Measurements from ENCODE around the gene PAQR5. TPM values are rescaled to one million over a fixed set of nuclear protein-coding genes. Genes with fewer than 3 reads are reported as not detected.
A peak's percentile ranks its signal among the peaks of the same experiment; 100 is the strongest.

The PAQR5 gene
- total and polyA plus RNA-seq, 9 of the 15 experiments (the other 6 are each of a cell fraction or from before 2014, with no cell fraction given), result 0.04 to 0.08 TPM; not detected in 7

GRCh38 chr15:69413822-69414700, 115.3 kb downstream of the PAQR5 start, which contains the start of gene KIF23 (continued):
- TF ChIP-seq UBTF (IDR thresholded peaks at IDR 0.05; ENCODE audit: borderline replicate concordance in 1 of 2, low read depth in 2 of 2, low read length in 2 of 2) (0 out of 4 replicates have a peak, but pooled peaks of 1 of the 2 experiments have one; percentile 57), ARID4B (CRISPR knock-in tag; IDR thresholded peaks at IDR 0.05) (peak; percentile 85), HCFC1 (IDR thresholded peaks at IDR 0.05; ENCODE audit: low read depth, low read length) (peak; percentile 59), CREB3L1 (IDR thresholded peaks at IDR 0.05; ENCODE audit: borderline replicate concordance, low read depth) (peak; percentile 19; the same call in 1 of the 2 replicates), ZNF561 (CRISPR knock-in tag; conservative IDR thresholded peaks at IDR 0.05) (no peak), CREB1 (IDR thresholded peaks at IDR 0.05) (peak; percentile 74), CREB1 (CRISPR knock-in tag; IDR thresholded peaks at IDR 0.05) (peak; percentile 73; the same call in 1 of the 2 replicates), BHLHE40 (IDR thresholded peaks at IDR 0.05; ENCODE audit: low read length) (peak; percentile 83), ZBTB1 (CRISPR knock-in tag; IDR thresholded peaks at IDR 0.05; ENCODE audit: borderline replicate concordance, low read depth) (peak; percentile 84), RBFOX2 (IDR thresholded peaks at IDR 0.05; ENCODE audit: low read depth, low read length) (peak; percentile 98), ASH1L (IDR thresholded peaks at IDR 0.05; ENCODE audit: borderline replicate concordance, low read depth, partially characterized antibody) (peak; percentile 40), GABPB1 (CRISPR knock-in tag; IDR thresholded peaks at IDR 0.05) (peak; percentile 91), JUND (IDR thresholded peaks at IDR 0.05; ENCODE audit: borderline replicate concordance, low read depth, low read length) (peak; percentile 68), JUND (tag; IDR thresholded peaks at IDR 0.05; ENCODE audit: borderline replicate concordance, low read depth, low read length) (no peak), MLX (CRISPR knock-in tag; conservative IDR thresholded peaks at IDR 0.05) (no peak), CSDE1 (IDR thresholded peaks at IDR 0.05) (peak in 1 of 2 experiments; percentile 72; a peak in 1 of 4 replicates)
